ENCODE data around the gene PBX1.
A peak's percentile ranks its signal among the peaks of the same experiment; 100 is the strongest.

Gene PBX1

DNA sequence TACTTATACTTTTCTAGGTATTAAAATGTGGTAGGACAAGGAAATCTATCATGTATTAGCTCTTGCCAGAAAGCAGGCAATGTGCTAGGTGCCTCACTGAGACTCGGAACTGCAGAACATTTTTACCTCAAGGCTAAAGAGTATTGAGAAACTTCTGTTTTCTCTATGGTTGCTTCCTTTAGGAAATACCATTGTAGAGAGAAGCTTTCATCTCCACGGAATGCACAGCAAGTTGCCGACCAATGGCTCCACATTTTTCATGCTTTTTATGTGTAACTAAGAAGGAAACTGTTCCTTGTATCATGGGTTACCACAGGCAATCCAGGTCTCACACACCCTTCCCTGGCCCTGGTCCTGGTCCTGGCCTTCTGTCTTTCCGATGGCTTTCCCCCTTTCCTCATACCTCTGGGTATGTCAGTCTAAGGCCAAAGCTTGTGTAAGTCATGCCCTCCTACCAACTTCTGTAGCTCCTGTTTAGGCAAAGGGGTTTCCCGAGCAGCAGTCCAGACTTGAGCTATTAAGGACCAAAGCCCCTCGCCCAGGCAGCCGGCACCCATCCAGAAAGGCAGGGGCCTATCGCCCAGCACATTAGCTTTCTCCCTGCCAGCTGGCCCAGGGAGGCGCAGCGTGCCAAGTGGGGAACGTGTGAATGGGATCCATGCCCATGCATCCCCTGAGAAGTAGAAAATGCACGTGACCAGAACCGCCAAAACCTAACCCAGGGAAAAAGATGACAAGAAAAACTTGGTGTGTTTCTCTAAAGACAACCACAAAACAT is 225.0 kb downstream of the PBX1 start:
- DNase-seq (ENCODE audit: low spot score): no peak

DNA sequence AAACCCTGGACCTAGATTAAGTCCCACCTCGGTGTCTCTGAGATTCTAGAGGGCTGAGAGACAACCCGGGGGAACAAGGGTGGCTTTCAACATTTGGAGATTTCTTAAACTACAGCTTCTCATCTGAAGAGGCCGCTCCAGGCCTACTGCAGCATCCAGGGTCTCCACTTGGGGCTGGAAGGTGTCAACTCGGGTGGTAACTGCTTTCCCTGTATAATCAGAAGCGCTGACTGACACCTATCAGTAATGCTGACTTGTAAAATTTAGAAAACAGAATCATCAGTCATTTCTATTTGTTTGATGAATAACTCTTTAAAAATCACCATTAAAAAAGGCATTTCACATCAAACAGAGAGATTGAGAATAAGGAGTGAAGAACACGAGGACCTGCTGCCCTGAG is 226.0 kb downstream of the PBX1 start:
- DNase-seq (ENCODE audit: low spot score): no peak

DNA sequence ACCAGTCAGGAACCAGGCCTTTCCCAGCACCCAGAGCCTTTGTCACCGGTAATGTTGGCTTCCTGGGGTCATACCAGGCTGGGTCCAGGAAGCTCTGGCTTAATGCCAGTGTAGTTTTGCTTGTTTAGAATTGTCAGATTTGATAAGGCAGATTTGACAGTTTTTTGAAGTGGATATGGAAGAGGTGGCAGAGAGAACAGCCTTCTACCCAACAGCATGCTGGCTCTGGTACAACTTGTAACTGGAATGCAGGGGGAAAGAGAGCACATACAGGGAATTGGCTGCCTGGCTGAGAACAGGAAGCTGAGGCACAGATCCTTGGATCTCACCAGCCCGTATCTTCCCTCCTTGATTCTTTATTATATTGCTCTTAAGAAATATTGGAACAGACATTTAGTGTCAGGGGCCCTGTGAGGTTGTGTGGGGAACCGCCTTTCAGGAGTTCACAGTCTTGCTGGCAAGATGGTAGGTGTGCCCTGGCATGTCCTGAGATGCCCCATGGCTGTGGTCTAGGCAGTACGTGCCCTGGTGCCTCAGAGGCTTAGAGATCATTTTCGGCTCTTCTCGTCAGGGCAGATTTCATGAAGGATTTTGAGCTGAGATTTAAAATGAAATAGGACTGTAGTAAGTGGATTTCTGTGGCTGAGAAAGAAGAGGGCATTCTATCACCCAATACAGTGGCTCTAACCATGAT is 227.0 kb downstream of the PBX1 start:
- DNase-seq (ENCODE audit: low spot score): no peak

DNA sequence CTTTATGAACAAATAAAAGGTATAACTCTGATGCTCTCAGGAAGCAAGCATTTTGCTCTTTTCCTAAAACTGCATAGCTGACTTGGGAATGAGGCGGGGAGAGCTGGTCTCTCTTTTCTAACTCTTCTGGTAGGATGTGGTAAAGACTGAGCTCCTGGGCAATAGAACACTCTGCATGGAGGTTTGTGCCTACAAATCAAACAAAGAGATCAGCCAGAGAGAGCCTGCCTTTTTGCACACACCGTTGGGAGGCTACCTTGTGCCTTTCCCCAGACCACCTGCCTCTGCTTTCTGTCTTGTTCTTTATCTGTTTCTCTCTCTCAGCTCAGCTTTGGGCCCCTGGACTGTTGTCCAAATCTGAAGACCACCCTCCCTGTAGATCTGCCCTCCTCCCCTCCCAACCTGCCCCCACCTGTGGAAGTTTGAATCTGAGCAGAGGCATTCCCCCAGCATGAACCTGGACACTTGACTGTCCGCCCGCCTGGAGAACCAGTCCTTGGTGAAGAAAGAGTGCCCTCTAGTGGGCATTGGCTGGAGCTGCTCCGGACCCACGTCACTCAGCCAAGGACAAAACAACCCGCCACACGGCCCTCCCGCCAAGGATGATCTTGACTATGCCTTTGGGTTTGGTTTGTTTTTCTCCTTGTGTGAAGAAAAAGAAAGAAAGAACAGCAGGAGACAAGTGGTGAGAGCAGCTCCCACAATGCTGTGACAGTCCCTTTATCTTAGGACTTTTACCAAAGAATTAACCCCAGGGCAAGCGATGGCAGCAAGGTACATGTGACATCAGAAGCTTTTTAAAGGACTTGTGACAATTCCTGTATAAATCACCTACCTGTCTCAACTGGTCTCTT is 228.2 kb downstream of the PBX1 start:
- peak; percentile 85 for DNase-seq (ENCODE audit: low spot score)

DNA sequence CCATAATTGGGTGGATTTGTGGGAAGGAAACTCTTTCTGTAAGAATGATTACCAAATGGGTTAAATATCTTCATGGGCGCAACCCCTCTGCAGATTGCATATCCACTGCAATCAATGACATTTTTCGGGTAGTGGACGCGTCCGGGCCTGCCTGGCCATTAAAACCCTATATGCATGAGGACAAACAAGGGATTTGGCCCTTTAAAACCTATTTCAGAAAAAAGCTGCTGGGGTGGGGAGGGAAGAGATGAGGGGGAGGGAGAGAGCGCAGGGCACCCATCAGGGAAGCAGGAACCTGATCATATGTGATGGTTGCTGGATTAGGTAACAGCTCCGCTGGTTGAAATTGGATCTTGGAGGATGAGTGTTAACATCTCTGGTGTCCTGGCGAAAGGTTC is 228.8 kb downstream of the PBX1 start:
- DNase-seq (ENCODE audit: low spot score): no peak

DNA sequence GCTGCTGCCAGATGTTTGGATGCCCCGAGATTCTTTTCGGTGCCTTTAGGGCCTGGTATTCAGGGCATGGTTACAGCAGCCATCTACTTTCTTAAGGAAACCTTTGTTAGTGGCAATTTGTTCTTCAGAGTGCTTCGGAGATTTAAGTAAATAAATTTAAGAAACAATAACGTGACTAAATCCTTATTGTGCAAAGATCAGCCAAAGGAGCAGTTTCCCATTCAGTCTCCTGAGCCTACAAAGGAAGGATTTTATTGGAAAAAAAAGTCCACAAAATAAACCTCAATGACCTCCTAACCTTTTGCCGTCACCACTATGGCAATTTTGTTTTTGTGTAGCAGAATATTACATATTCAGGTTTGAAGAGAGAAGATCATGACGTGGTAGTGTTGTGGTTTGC is 231.1 kb downstream of the PBX1 start:
- DNase-seq (ENCODE audit: low spot score): no peak

DNA sequence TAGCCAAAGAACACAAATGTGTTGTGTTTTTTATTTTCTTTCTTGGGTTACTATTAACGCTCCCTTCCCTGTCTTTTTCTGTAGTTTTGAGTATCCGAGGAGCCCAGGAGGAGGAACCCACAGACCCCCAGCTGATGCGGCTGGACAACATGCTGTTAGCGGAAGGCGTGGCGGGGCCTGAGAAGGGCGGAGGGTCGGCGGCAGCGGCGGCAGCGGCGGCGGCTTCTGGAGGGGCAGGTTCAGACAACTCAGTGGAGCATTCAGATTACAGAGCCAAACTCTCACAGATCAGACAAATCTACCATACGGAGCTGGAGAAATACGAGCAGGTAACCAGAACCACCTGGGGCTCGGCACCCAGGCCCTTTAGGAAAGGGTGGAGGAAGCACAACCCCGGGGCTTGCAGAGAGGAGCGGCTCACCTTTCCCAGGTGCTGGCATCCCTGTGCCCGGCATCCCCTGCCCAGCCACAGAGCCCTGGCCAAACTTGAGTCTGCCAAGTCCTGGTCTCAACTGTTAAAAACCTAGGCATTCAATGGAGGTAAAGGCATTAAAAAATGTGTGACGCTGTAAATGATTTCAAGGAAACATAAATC is 233.5 kb downstream of the PBX1 start:
- no peak for DNase-seq (ENCODE audit: low spot score)

DNA sequence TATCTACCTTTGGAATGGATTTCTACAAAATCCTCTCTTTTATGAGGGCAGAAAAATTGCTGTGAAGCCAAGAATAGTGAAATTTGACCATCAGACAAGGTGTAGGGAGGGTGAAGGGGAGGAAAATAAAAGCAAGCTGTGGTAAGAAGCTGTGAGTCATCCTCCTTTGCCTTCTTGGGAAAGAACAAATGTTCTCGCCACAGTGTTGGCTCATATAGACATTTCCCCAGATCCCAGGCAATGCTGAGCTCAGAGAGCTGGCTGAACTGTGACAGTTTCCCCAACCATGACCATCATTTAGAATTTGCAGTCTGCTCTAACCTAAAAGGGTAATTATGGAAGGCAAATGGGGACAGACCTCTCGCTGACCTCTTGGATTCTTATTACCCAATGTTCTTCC is 235.4 kb downstream of the PBX1 start:
- DNase-seq (ENCODE audit: low spot score): peak; percentile 89

DNA sequence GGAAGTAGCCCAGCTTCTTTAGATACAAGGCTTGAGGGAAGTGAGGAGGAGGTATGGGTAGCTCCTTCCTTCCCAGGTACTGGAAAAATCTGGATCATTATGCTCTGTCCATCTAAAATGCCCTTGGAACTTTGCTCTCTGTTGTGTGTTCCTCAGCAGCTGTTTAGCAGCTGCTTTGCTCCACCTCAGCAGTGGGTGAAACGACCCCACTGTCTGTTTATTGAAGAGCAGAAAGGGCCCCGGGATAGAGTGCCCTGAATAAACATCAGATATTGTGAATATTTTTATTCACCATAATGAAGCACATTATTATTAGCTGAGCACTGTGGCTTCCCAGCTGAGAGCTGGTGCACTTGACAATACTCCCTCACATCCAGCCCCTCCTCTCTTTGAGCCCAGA is 237.9 kb downstream of the PBX1 start:
- DNase-seq (ENCODE audit: low spot score): no peak

DNA sequence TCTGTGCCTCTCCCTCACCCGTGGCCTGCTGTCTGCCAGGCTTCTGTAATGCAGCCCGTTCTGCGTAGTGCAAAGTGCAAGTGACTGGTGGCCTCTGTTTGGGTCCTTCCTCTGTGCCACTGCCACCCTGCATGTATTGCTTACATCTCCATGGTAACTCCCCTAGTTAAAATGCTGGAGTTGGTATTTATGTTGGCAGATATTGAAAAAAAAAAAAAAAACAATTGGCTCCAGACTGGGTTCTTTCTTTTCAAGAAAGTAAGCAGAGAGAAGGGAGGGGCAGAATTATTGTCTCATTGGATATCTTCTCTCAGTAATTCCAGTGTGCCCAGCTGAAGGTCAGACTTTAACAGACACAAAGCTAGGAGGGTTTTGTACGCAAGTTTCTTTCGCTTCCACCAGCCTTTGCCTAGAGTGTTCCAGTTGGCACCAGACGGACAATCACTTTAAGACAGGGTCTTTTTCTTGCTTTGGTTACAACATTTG is 242.3 kb downstream of the PBX1 start:
- no peak for DNase-seq (ENCODE audit: low spot score)

DNA sequence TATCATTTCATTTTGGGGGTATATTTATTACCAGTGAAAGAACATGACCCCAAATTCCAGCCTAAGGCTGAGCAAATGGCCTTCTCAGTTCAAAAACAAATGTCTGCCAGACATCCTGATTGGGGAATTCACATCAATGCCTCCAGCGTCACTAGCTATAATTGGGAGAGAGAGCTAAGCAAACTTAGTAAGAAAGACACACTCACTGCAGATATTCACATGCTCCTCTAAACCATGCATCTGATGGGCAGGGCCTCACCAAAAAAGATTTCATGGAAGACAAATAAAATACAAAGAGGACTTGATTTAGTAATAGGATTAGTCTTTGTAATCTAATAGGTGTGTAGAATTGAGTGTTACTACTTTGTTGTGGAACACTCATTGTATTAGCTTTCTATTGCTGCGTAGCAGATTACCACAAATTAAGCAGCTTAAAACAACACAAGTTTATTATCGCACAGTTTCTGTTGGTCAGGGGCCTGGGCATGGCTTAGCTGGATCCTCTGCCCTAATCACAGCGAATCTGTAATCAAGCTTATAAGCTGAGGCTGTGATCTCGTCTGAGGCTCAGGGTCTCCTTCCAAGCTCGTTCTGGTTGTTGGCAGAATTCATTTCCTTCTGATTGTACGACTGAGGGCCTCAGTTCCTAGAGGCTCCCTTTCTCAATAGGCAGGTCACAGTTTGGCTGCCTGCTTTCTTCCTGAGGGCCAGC is 243.0 kb downstream of the PBX1 start:
- DNase-seq (ENCODE audit: low spot score): no peak

DNA sequence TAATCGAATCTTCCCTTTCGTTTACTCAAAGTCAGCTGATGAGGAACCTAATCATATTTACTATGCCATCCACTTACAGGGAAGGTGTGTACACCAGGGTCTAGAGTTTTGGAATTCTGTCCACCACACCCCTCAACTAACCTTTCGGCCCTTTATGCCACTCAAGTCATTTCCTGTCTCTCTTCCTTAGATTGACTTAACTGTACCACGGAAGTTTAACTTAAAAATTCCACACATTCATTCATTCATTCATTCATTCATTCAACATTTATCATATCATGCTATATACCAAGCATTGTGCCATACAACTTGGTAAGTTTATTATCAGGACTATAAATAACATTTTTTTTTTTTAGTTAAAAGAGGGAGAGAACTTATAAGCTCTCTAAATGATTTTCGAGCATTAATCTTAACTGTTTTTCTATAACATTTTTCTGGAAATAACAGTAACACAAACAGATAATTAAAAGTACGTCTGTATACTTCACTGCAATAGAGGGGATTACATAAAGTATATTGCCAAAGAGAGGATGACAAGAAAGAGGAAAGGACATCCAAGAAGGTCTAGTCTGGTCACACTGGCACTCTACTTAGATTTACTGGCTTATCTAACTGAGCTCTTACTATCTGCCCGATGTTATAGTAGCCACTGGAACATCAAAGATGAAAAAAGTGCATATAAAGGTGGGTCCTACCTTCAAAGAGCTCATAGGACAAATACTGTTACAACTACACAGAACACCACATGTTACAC is 243.7 kb downstream of the PBX1 start:
- no peak for DNase-seq (ENCODE audit: low spot score)

DNA sequence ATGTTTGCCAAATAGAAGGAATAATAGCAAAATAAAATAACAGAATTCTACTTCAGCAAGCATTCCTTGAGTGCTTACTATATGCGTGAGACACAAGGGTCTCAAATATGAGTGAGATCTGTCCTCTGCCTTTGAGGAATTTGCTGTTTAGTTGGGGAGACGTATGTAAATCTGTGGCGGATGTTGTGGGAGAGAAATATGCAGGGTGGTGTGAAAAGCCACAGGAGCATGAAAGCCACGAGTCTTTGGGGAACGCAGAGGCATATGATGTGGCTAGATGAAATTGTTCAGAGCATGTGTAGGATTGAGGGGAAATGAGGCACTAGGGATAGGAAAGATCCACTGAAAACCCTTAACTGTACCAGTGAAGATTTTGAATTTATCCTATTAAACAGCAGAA is 244.4 kb downstream of the PBX1 start:
- no peak for DNase-seq (ENCODE audit: low spot score)

DNA sequence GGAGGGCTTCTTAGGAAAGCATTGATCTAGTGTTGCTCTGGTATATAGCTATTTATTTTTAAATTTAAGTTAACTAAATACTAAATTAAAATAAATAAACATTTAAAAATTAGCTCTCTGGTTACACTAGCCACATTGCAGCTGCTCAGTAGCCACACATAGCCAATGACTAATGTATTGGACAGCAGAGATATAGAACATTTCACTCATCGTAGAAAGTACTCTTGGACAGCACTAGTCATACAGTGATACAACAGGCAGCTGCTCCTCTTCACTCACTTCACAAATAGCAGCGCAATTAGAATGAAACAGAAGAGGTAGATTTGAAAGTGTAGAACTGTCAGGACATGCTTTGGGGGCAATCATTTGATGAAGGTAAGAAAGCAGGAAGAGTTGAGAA is 245.4 kb downstream of the PBX1 start:
- DNase-seq (ENCODE audit: low spot score): no peak

DNA sequence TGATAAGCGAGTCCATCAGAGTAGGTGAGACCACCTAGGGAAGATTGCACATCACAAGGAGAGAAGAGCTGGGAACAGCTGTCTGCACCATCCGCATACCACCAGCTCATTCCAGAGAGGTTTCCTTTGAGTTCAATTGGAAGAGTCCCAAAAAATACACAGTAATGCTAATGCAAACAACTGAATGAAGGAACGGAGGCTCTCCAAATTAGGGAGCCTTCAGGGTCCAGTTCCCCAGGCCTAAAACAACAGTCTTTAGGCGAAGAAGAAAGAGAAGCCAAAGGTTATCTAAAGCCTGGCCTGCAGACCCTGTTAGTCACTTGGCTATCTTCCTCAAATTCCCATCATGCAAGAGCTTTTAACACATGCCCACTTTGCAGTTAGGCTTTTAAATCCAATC is 246.4 kb downstream of the PBX1 start:
- DNase-seq (ENCODE audit: low spot score): no peak

DNA sequence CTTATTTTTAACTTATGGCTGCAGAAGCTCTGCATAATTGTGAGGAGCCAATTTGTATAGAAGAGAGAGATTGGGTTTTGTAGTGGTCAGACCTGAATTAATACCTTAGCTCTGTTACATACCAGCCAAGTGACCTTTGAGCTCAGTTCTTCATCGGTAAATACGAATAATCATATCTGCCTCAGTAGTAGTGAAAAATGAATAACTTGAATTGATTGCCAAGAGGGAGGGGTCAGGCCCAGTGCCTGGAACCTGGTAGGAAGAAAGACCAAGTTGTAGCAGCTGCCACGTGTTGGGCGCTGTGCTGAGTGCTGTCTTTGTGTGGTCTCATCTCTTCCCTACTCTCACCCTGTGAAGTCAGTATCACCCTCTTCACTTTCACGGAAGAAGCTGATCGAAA is 247.5 kb downstream of the PBX1 start:
- no peak for DNase-seq (ENCODE audit: low spot score)

DNA sequence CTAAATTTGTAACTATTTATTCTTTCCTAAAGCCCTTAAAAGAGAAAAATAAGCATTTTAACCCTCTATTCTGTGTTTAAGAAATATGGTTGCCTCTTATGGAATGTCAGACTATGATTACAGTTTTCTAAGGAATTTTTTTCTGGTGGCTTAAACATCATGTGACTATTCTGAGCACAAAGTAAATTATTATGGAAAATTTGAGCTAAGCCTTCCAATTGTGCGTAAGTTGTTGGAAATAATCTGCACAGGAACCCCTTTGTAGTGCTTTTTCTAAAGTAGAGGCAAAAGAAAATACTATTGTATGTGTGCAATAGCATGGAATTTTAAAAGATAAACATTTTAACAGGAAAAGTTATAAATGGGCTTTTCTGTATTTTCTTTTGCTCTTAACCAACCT is 254.8 kb downstream of the PBX1 start:
- DNase-seq (ENCODE audit: low spot score): no peak

DNA sequence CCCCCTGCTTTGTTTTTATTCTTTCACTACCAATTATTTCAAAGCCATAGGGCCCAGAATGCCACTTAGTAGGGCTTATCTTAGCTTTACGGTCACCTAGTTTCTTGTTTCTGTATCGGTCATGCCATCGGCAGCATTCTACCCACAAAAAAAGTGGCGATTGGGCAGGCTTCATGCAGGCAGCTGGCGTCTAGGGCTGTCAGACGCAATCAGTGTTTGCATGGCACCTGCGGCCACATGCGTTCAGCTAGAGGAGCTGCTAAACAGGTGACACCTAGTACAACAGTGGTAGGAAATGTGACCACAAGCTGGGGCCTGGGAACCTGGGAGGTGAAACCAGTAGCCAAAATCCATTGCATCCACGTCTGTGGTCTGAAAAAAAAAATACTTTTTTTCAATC is 262.7 kb downstream of the PBX1 start:
- no peak for DNase-seq (ENCODE audit: low spot score)

DNA sequence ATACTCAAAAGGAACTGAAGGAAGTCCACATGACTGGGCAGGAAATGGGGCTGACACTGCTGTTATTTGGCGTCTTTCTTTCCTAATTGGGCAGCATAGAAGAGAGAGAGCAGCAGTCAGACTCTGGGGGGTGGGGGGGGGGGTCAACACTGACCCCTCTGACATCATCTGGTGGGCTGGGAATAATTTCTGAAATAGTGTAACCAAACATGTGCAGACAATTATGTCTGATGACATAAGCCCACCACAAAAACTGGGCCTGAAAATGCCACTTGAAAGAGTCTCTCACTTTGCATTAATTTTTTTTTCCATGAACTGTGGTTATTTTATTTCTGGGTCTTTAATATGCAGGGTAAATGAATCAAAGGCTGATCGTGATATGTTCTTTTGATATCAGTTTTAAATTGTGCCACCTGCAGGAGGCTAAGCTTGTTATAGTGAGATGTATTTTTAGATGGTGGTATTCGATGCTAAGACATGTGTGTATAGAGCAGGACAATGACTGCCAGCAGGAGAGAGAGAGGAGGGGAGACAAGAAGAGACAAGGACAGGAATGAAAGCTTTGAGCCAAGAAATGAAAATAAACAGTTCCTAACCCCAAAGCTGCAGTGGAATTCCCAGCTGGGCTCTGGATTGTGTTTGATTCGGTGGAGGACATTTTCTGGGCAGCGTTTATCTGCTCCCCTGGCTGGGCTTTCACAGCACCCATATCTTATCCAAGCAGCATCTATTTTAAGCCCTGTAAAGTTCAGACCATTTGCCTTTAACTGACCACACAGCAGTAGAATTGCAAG is 264.7 kb downstream of the PBX1 start:
- DNase-seq (ENCODE audit: low spot score): peak; percentile 61

DNA sequence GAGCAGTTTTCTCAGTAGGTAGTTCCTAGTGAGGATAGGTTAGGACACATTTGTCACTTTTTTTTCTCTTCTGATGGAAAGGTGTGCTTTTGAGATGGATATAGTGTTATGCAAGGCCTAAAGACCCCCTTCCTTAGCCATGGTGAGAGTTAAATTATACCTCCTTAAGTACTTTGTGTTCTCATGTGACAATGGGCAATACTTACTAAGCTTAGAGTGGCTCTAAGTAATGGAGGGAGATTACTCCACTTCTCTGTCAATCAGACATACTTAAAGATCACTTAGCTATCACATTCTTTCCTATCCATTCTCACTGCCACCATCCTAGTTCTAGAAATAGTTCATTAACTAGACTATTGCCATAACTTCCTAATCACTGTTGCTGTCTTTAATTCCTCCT is 265.6 kb downstream of the PBX1 start:
- no peak for DNase-seq (ENCODE audit: low spot score)

Measured in AG08396 (cell line).